ENCODE measurements around the gene FHIP1A.

DNA sequence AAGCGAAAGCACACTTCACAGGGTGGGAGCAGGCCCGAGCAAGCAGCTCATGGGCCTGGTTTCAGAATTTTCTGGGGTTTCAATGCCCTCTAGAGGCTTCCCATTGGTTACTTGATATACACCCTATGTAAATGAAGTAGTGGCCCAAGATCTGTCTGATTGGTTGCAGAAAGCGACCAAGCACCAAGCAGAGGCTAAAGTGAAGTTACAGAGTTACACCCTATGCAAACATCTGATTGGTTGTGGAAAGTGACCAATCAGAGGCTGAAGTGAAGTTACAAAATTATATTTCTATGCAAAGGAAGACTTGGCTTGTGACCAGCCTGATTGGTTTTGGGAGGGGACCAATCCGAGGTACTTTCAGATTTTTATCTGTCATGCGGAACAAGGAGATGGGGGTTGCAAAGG, 8.2 kb downstream of the FHIP1A start:
- TF ChIP-seq, protein P1, sequence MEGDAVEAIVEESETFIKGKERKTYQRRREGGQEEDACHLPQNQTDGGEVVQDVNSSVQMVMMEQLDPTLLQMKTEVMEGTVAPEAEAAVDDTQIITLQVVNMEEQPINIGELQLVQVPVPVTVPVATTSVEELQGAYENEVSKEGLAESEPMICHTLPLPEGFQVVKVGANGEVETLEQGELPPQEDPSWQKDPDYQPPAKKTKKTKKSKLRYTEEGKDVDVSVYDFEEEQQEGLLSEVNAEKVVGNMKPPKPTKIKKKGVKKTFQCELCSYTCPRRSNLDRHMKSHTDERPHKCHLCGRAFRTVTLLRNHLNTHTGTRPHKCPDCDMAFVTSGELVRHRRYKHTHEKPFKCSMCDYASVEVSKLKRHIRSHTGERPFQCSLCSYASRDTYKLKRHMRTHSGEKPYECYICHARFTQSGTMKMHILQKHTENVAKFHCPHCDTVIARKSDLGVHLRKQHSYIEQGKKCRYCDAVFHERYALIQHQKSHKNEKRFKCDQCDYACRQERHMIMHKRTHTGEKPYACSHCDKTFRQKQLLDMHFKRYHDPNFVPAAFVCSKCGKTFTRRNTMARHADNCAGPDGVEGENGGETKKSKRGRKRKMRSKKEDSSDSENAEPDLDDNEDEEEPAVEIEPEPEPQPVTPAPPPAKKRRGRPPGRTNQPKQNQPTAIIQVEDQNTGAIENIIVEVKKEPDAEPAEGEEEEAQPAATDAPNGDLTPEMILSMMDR (IDR thresholded peaks at IDR 0.05) = no peak
- TF ChIP-seq POLR2A (IDR thresholded peaks at IDR 0.05) = no peak
